Activated CD4-positive, alpha-beta T cell treated with anti-CD3 and anti-CD28 coated beads, Interleukin-2, amount 10 ng/mL, durations not matched to agents 7 days and 5 days (primary cell): ENCODE measurements around the gene CIB1. TPM values are rescaled to one million over a fixed set of nuclear protein-coding genes. Genes with fewer than 3 reads are reported as not detected.
"Not testable (repeated sequence)": the region's sequence is repeated elsewhere in the genome, so short reads cannot be mapped to it uniquely, and the experiment has no call there.

Experiments
- CTCF ChIA-PET: fragments of 350-600 bp; sonication (Branson Sonifier 250); formaldehyde crosslinking; loops from one replicate; lab custom pipeline; 2021; ENCODE audit warnings: antibody characterized with exemption; lab: Charles Lee
- POLR2A ChIA-PET: fragments of 350-600 bp; sonication (Branson Sonifier 250); formaldehyde crosslinking; loops from one replicate; lab custom pipeline; 2021; ENCODE audit warnings: antibody characterized with exemption; lab: Charles Lee
- DNase-seq: peaks from one replicate; pipeline ENCODE4 v3.0.0-alpha.2; 2020
- H3K27ac Mint-ChIP-seq: one replicate; pipeline ENCODE4 v1.8.0; 2021; ENCODE audit warnings: mild to moderate bottlenecking, moderate library complexity, mixed read lengths
- H3K27me3 Mint-ChIP-seq: one replicate; pipeline ENCODE4 v1.8.0; 2021; ENCODE audit warnings: mixed read lengths
- H3K36me3 Mint-ChIP-seq: one replicate; pipeline ENCODE4 v1.8.0; 2021; ENCODE audit warnings: low read depth, mixed read lengths
- H3K4me1 Mint-ChIP-seq: one replicate; pipeline ENCODE4 v1.8.0; 2021; ENCODE audit warnings: mixed read lengths
- H3K4me3 Mint-ChIP-seq: one replicate; pipeline ENCODE4 v1.8.0; 2021; ENCODE audit warnings: mild to moderate bottlenecking, moderate library complexity, mixed read lengths
- H3K9me3 Mint-ChIP-seq: one replicate; pipeline ENCODE4 v1.8.0; 2021; ENCODE audit warnings: mixed read lengths
- total RNA-seq, 2 experiments: library from RNA; stranded (reverse); gene quantifications; one replicate each; pipeline ENCODE4 v1.2.3, GENCODE V29; 2021

The CIB1 gene
- total RNA-seq, 2 experiments from 2014 or later, result 75.4 to 83.5 TPM

DNA sequence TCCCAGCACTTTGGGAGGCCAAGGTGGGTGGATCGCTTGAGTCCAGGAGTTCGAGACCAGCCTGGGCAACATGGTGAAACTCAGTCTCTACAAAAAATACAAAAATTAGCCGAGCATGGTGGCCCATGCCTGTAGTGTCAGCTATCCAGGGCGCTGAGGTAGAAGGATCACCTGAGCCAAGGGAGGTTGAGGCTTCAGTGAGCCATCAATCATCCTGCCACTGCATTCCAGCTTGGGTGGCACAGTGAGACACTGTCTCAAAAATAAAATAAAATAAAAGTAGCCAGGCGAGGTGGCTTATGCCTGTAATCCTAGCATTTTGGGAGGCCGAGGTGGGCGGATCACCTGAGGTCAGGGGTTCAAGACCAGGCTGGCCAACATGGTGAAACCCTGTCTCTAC is 45.7 kb downstream of the CIB1 start:
- H3K27me3 Mint-ChIP-seq, H3K4me3 Mint-ChIP-seq, H3K9me3 Mint-ChIP-seq, H3K36me3 Mint-ChIP-seq, POLR2A ChIA-PET, DNase-seq, H3K27ac Mint-ChIP-seq: not testable (repeated sequence)
- peaks cover 53% of the 10 kb centered on the region for H3K4me1 Mint-ChIP-seq
- CTCF ChIA-PET, result interaction anchor here (1.3 to 3.7 kb wide), 2 partner anchors 14 to 39 kb away, joined by 3 to 17 read pairs; partner anchors contain the start of gene SEMA4B

GRCh38 chr15:90187257-90187868 is 46.4 kb downstream of the CIB1 start:
- no peak overlapping the region for H3K4me3 Mint-ChIP-seq
- peaks cover 46% of the 10 kb centered on the region for H3K4me1 Mint-ChIP-seq
- POLR2A ChIA-PET, result no interaction called here
- H3K36me3 Mint-ChIP-seq, result no peaks in the 10 kb centered on the region
- CTCF ChIA-PET, result interaction anchor here (0.8 to 3.7 kb wide), 3 partner anchors 15 to 40 kb away, joined by 3 to 17 read pairs (median 5); partner anchors contain the start of gene SEMA4B
- H3K27me3 Mint-ChIP-seq, result no peaks in the 10 kb centered on the region
- no peak overlapping the region for H3K27ac Mint-ChIP-seq
- H3K9me3 Mint-ChIP-seq, result no peaks in the 10 kb centered on the region
- no peak for DNase-seq

- Mint-ChIP-seq H3K4me1 (peaks cover 27% of the 10 kb centered on the region), H3K36me3 (no peaks in the 10 kb centered on the region), H3K27me3 (peaks cover 4% of the 10 kb centered on the region), H3K27ac (peak overlapping the region; percentile 80), H3K9me3 (no peaks in the 10 kb centered on the region), H3K4me3 (peak overlapping the region; percentile 81)
- CTCF ChIA-PET, result interaction anchor here (3.7 kb wide), 1 partner anchor 17 kb away, joined by 17 read pairs; the partner anchor contains the start of gene SEMA4B
- DNase-seq, result peak; percentile 72
- POLR2A ChIA-PET, result no interaction called here
Observed at GRCh38 chr15:90184786-90185704, 48.7 kb downstream of the CIB1 start.

DNA sequence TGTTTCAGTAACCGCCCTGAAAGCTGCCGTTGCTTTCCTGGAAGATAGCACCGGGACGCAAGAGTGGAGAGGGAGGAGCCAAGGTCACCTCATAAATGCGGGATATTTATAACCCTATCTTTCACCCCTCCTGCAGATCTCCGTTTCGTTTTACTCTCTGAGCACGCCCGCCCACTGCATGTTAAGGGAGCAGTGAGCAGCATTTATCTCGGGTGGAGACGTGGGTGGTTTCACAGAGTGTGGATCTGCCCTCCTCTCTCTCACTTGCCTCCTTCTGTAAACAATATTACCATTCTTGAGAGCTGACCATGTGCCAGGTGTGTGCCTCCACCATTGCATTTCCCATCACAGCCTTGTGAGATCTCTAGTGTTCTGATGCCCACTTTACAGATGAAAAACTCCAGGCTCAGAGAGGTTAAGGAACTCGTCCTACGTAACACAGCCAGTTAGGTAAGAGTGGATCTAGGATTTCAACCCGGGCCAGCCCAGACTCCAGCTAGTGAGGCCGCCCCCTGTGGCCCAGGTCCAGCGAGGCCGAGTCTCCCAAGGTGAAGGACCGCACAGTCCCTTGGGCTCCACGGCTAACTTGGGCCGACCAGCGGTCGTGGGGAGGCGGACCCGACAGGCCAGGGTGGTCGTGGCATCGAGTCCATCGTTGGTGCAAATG is 49.5 kb downstream of the CIB1 start:
- Mint-ChIP-seq H3K36me3 (no peaks in the 10 kb centered on the region), H3K4me3 (peak overlapping the region; percentile 68), H3K9me3 (no peaks in the 10 kb centered on the region), H3K4me1 (peaks cover 28% of the 10 kb centered on the region), H3K27me3 (peaks cover 6% of the 10 kb centered on the region), H3K27ac (peak overlapping the region; percentile 16)
- ChIA-PET POLR2A (interaction anchor here (0.6 kb wide), 1 partner anchor 13 kb away, joined by 4 read pairs; no protein-coding TSS in a partner anchor), CTCF (interaction anchor here (0.6 to 1.0 kb wide), 2 partner anchors 9 to 61 kb away, joined by 3 read pairs; no protein-coding TSS in a partner anchor)
- no peak for DNase-seq

DNA sequence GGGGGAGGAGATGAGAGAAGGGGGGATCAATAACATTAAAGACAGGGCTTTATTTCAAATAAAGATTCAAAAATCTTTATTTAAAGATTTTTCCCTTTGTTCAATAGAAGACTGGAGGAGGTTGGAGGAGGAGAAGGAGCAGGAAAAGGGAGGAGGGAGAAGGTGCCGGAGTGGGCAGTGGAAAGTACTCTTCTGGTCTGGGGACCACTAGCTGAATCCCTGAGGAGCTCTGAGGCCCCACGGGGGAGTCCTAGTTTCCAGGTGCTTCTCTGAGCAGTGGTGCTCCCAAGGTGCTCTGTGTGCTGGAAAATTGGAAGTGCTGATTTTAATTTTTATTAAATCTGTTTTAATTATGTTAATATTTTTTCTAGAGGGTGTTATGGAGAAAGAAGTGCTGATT is 52.0 kb downstream of the CIB1 start:
- ChIA-PET POLR2A (interaction anchor here (0.7 kb wide), 1 partner anchor 11 kb away, joined by 3 read pairs; no protein-coding TSS in a partner anchor), CTCF (interaction anchor here (0.9 to 1.1 kb wide), 2 partner anchors 12 to 39 kb away, joined by 5 to 6 read pairs; no protein-coding TSS in a partner anchor)
- no peak overlapping the region for H3K4me3 Mint-ChIP-seq
- H3K27me3 Mint-ChIP-seq, result peaks cover 14% of the 10 kb centered on the region
- H3K9me3 Mint-ChIP-seq, result peaks cover 3% of the 10 kb centered on the region
- H3K27ac Mint-ChIP-seq, result no peak overlapping the region
- no peaks in the 10 kb centered on the region for H3K36me3 Mint-ChIP-seq
- H3K4me1 Mint-ChIP-seq, result peaks cover 26% of the 10 kb centered on the region
- DNase-seq, result no peak

Other genes starting within 250 kb of the CIB1 start
- 10 to 100 TPM; 24.4 to 26.6 TPM for gene ZNF710, start 232.6 kb downstream of the CIB1 start, total RNA-seq
- 100 to 1,000 TPM; 332 to 349 TPM for gene IDH2, start 131.5 kb downstream of the CIB1 start, total RNA-seq
- 10 to 100 TPM; 23.4 to 26.7 TPM for gene SEMA4B, start 32.6 kb downstream of the CIB1 start, total RNA-seq
- gene GDPGP1, start 268 bp upstream of the CIB1 start, total RNA-seq, result 1 to 10 TPM; 9.8 to 10.0 TPM
- gene TTLL13, start 15.6 kb upstream of the CIB1 start, total RNA-seq, result under 1 TPM; 0.45 to 0.87 TPM
- 10 to 100 TPM; 28.5 to 30.0 TPM for gene NGRN, start 31.7 kb upstream of the CIB1 start, total RNA-seq
- 1 to 10 TPM; 1.1 to 2.1 TPM for gene ZNF774, start 118.3 kb upstream of the CIB1 start, total RNA-seq
- gene IQGAP1, start 154.3 kb upstream of the CIB1 start, total RNA-seq, result 100 to 1,000 TPM; 222 to 296 TPM